ENCODE results near the gene ALOX12B. TPM values are rescaled to one million over a fixed set of nuclear protein-coding genes. Genes with fewer than 3 reads are reported as not detected.

Gene ALOX12B
- total RNA-seq, 1 donor from 2014 or later = 1.4 TPM

DNA sequence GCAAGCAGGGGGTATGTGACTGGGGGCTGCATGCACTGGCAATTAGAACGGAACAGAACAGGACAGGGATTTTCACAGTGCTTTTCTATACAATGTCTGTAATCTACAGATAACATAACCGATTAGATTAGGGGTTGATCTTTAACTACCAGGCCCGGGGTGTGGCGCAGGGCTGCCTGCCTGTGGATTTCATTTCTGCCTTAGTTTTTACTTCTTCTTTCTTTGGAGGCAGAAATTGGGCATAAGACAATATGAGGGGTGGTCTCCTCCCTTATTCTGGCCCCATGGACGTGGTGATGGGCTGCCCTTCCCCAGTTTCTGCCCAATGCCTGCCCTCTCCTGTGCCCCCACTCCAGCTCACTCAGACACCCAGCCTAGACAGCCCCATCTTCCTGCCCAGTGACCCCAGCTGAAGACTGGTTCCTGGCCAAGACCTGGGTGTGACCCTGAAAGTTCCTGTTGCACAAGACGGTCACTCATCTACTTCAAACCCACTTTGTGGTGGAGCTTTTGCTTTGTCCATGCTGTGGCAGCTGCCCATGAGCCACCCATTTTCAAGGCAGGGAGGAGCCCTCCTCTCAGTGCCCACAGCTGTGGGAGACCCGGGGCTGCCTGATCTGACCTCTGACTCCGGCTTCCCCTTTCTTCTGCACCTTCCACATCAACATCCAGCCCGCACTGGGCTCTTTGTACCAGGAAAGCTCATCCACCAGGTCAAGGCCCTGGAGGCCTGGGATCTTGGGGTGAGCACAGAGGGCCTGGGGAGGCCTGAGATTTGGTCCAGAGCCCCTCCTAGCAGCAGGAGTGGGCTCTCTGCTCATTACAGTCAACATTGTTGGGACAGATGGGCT is 18.6 kb downstream of the ALOX12B start:
- ATAC-seq (ENCODE audit: low read depth) (no peak), DNase-seq (no peak)
- H3K4me3 Mint-ChIP-seq = no peak overlapping the region
- H3K36me3 Mint-ChIP-seq (ENCODE audit: low read depth) = no peaks in the 10 kb centered on the region
- H3K27ac Mint-ChIP-seq = no peak overlapping the region
- peaks cover 21% of the 10 kb centered on the region for H3K4me1 Mint-ChIP-seq
- intact Hi-C loops (cut with micrococcal nuclease) = no loop called here
- POLR2A ChIA-PET = interaction anchor here (0.6 to 1.5 kb wide), 2 partner anchors 31 to 104 kb away, joined by 4 to 5 read pairs; no protein-coding TSS in a partner anchor
- peaks cover 27% of the 10 kb centered on the region for H3K27me3 Mint-ChIP-seq
- H3K9me3 Mint-ChIP-seq = no peaks in the 10 kb centered on the region
- TF ChIP-seq, protein P1, sequence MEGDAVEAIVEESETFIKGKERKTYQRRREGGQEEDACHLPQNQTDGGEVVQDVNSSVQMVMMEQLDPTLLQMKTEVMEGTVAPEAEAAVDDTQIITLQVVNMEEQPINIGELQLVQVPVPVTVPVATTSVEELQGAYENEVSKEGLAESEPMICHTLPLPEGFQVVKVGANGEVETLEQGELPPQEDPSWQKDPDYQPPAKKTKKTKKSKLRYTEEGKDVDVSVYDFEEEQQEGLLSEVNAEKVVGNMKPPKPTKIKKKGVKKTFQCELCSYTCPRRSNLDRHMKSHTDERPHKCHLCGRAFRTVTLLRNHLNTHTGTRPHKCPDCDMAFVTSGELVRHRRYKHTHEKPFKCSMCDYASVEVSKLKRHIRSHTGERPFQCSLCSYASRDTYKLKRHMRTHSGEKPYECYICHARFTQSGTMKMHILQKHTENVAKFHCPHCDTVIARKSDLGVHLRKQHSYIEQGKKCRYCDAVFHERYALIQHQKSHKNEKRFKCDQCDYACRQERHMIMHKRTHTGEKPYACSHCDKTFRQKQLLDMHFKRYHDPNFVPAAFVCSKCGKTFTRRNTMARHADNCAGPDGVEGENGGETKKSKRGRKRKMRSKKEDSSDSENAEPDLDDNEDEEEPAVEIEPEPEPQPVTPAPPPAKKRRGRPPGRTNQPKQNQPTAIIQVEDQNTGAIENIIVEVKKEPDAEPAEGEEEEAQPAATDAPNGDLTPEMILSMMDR (IDR thresholded peaks at IDR 0.05) = no peak
- CTCF ChIA-PET = interaction anchor here (0.9 to 3.6 kb wide), 5 partner anchors 8 to 308 kb away, joined by 3 to 26 read pairs (median 4); no protein-coding TSS in a partner anchor

DNA sequence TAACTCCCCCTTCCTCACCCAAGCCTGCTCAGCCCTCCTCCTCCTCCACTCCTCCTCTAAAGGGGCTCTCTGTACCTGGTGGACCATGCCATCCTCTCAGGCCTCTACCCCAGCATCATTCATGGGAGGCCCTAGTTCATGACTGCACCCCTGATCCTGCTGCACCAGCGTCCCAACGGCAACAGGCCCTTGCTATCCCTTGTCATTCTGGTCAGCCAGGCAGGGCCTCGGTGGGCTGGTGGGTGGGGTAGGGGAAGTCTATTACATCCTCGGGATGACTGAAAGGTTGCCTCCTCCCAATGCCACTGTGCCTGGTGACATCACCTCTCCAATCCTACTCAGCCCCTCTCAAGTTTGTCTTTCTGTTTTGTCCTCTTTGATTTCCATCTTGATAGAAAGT is 19.7 kb downstream of the ALOX12B start:
- Mint-ChIP-seq H3K27me3 (peaks cover 30% of the 10 kb centered on the region), H3K36me3 (ENCODE audit: low read depth) (no peaks in the 10 kb centered on the region), H3K4me3 (no peak overlapping the region), H3K27ac (no peak overlapping the region), H3K9me3 (no peaks in the 10 kb centered on the region), H3K4me1 (peaks cover 10% of the 10 kb centered on the region)
- no peak for DNase-seq
- intact Hi-C loops (cut with micrococcal nuclease) = no loop called here
- CTCF ChIA-PET = interaction anchor here (1.2 kb wide), 1 partner anchor 25 kb away, joined by 3 read pairs; no protein-coding TSS in a partner anchor
- POLR2A ChIA-PET = no interaction called here
- no peak for ATAC-seq (ENCODE audit: low read depth)
- TF ChIP-seq, protein P1 (IDR thresholded peaks at IDR 0.05) = no peak

GRCh38 chr17:8066841-8067775 is 20.4 kb downstream of the ALOX12B start:
- Mint-ChIP-seq H3K4me1 (peaks cover 4% of the 10 kb centered on the region), H3K4me3 (no peak overlapping the region), H3K27ac (no peak overlapping the region), H3K27me3 (peaks cover 32% of the 10 kb centered on the region), H3K36me3 (ENCODE audit: low read depth) (no peaks in the 10 kb centered on the region), H3K9me3 (no peaks in the 10 kb centered on the region)
- CTCF ChIA-PET = no interaction called here
- ATAC-seq (ENCODE audit: low read depth) = no peak
- TF ChIP-seq, protein P1 (IDR thresholded peaks at IDR 0.05) = no peak
- POLR2A ChIA-PET = no interaction called here
- intact Hi-C loops (cut with micrococcal nuclease) = no loop called here
- DNase-seq = no peak

DNA sequence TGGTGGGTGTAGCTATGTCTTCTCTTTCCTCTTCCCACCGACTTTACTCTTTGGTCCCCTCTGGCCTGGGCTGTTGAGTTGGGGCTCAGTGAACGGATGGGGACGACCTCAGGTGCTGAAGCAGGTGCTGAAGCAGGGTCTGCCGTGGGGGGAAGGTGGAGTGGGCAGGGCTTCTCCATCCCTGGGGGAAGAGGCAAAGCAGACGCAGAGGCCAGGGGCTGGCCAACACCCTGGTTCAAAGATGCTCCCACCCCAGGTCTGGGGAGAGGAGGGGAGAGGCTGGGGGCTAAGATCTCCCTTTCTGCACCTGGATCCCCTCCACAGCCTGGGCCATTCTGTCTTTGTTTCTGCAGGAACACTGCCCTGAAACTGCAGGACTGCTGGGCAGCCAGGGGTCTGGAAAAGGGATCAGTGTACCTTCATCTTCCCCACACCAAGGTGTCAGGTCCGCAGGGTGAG is 22.9 kb downstream of the ALOX12B start:
- H3K27ac Mint-ChIP-seq = no peak overlapping the region
- H3K9me3 Mint-ChIP-seq = no peaks in the 10 kb centered on the region
- H3K4me1 Mint-ChIP-seq = peaks cover 4% of the 10 kb centered on the region
- H3K36me3 Mint-ChIP-seq (ENCODE audit: low read depth) = no peaks in the 10 kb centered on the region
- TF ChIP-seq, protein P1 (IDR thresholded peaks at IDR 0.05) = no peak
- no peak for ATAC-seq (ENCODE audit: low read depth)
- peaks cover 30% of the 10 kb centered on the region for H3K27me3 Mint-ChIP-seq
- POLR2A ChIA-PET = no interaction called here
- CTCF ChIA-PET = interaction anchor here (1.0 to 1.2 kb wide), 2 partner anchors 9 to 10 kb away, joined by 3 to 4 read pairs; no protein-coding TSS in a partner anchor
- H3K4me3 Mint-ChIP-seq = no peak overlapping the region
- intact Hi-C loops (cut with micrococcal nuclease) = loop anchor here (5.0 kb wide), 2 partner anchors 318 to 938 kb away; partner anchors contain the start of gene RPL26
- no peak for DNase-seq
